Lower leg skin (tissue), 4 donors: ENCODE data around the gene FGD4. TPM values are rescaled to one million over a fixed set of nuclear protein-coding genes. Genes with fewer than 3 reads are reported as not detected.

Source experiments
- DNase-seq, 2 donors: peaks; one replicate each; pipeline ENCODE4 v3.0.0-alpha.2; 2019; ENCODE audit warnings: low spot score in 2 of 2
- H3K4me3 ChIP-seq: fragments of 200-600 bp; sonication (generic); 2 replicates; pipeline ENCODE4 v1.5.1; 2017; ENCODE audit warnings: mild to moderate bottlenecking, low read depth; ENCODE audit not compliant: poor library complexity, severe bottlenecking
- CTCF ChIP-seq, 3 donors: fragments of 450-650 bp; IDR thresholded peaks; one replicate each; pipeline ENCODE4 v1.5.1; 2016; ENCODE audit warnings: antibody characterized with exemption in 3 of 3, mild to moderate bottlenecking in 3 of 3, moderate library complexity in 2 of 3
- POLR2A ChIP-seq, 2 donors: fragments of 450-650 bp; IDR thresholded peaks; one replicate each; pipeline ENCODE4 v1.6.1; 2016 to 2017; ENCODE audit warnings: antibody characterized with exemption in 2 of 2, mild to moderate bottlenecking in 1 of 2, moderate library complexity in 1 of 2
- WGBS, 2 donors: methylation state at CpG; one replicate each; pipeline ENCODE4 v1.1.5; 2018; 5-methylcytosine and 5-hydroxymethylcytosine counted together
- intact Hi-C: fragments of 100-400 bp; cut with DNase I; formaldehyde crosslinking; loops from one replicate; pipeline ENCODE4 v1.15.0; 2023; ENCODE audit warnings: low total_unique reads
- total RNA-seq, 4 donors: library from RNA; depleted of rRNA; stranded (reverse); fragments of >200 nt; gene quantifications; one replicate each; pipeline ENCODE4 v1.1.0, GENCODE V29; 2016

Gene FGD4
- 10 to 100 TPM; 40.0 to 62.8 (median 52.0) TPM for total RNA-seq

- WGBS, 2 donors, result 0 to 1% methylated on average over 46 to 55 of the region's 82 CpGs
- TF ChIP-seq CTCF (IDR thresholded peaks at IDR 0.05), result no peak
- no peak for TF ChIP-seq POLR2A (IDR thresholded peaks at IDR 0.05)
- peak within 1 kb of the TSS; percentile 50 for H3K4me3 ChIP-seq
- intact Hi-C loops, result no loop called here
- DNase-seq, result peak; percentile 82 to 94
Observed at GRCh38 chr12:32399370-32400113, at the start of gene FGD4. Gene FGD4 (plus strand): TSS chr12:32399558.

- TF ChIP-seq POLR2A (IDR thresholded peaks at IDR 0.05) (no peak), CTCF (IDR thresholded peaks at IDR 0.05) (no peak)
- no peak for DNase-seq
- intact Hi-C loops, result no loop called here
- WGBS, 2 donors, result 67 to 91% methylated on average over 1 of the region's 1 CpG
- H3K4me3 ChIP-seq, result no peak overlapping the region
Observed at GRCh38 chr12:32353540-32353939, 45.8 kb upstream of the FGD4 start.

GRCh38 chr12:32357601-32358249 lies 41.6 kb upstream of the FGD4 start:
- WGBS, 2 donors, result 94 to 99% methylated on average over 8 of the region's 8 CpGs

GRCh38 chr12:32360956-32361355 lies 38.4 kb upstream of the FGD4 start:
- no peak overlapping the region for H3K4me3 ChIP-seq
- WGBS, 2 donors, result 82 to 94% methylated on average over 6 of the region's 6 CpGs
- intact Hi-C loops, result no loop called here
- no peak for DNase-seq
- TF ChIP-seq CTCF (IDR thresholded peaks at IDR 0.05) (no peak), POLR2A (IDR thresholded peaks at IDR 0.05) (no peak)

More at GRCh38 chr12:32357601-32358249, 41.6 kb upstream of the FGD4 start:
- H3K4me3 ChIP-seq, result no peak overlapping the region
- TF ChIP-seq CTCF (IDR thresholded peaks at IDR 0.05) (no peak), POLR2A (IDR thresholded peaks at IDR 0.05) (no peak)
- DNase-seq, result no peak
- intact Hi-C loops, result no loop called here

GRCh38 chr12:32362892-32363291 lies 36.5 kb upstream of the FGD4 start:
- intact Hi-C loops, result no loop called here
- DNase-seq, result no peak
- H3K4me3 ChIP-seq, result no peak overlapping the region
- TF ChIP-seq CTCF (IDR thresholded peaks at IDR 0.05) (no peak), POLR2A (IDR thresholded peaks at IDR 0.05) (no peak)
- 76 to 83% methylated on average over 3 of the region's 3 CpGs for WGBS, 2 donors
